AG09319 (cell line): ENCODE measurements around the gene CELF2.

Experiments used
- DNase-seq: peaks from one replicate; pipeline ENCODE4 v3.0.0-alpha.2; 2010; ENCODE audit warnings: low read depth; ENCODE audit errors: extremely low read depth
- TF ChIP-seq, protein P1 (sequence below): IDR thresholded peaks from 2 replicates; pipeline ENCODE4 v1.5.1; 2011; ENCODE audit warnings: low read depth, mild to moderate bottlenecking, inconsistent platforms, low read length, moderate library complexity

CELF2 gene

GRCh38 chr10:11229893-11230292 lies 212.2 kb downstream of the CELF2 start:
- TF ChIP-seq, protein P1, sequence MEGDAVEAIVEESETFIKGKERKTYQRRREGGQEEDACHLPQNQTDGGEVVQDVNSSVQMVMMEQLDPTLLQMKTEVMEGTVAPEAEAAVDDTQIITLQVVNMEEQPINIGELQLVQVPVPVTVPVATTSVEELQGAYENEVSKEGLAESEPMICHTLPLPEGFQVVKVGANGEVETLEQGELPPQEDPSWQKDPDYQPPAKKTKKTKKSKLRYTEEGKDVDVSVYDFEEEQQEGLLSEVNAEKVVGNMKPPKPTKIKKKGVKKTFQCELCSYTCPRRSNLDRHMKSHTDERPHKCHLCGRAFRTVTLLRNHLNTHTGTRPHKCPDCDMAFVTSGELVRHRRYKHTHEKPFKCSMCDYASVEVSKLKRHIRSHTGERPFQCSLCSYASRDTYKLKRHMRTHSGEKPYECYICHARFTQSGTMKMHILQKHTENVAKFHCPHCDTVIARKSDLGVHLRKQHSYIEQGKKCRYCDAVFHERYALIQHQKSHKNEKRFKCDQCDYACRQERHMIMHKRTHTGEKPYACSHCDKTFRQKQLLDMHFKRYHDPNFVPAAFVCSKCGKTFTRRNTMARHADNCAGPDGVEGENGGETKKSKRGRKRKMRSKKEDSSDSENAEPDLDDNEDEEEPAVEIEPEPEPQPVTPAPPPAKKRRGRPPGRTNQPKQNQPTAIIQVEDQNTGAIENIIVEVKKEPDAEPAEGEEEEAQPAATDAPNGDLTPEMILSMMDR: no peak
- no peak for DNase-seq

GRCh38 chr10:11230498-11231167 lies 213.0 kb downstream of the CELF2 start:
- DNase-seq: no peak
- TF ChIP-seq, protein P1: no peak

GRCh38 chr10:11231285-11231684 lies 213.6 kb downstream of the CELF2 start:
- DNase-seq: no peak
- TF ChIP-seq, protein P1: no peak

GRCh38 chr10:11232222-11232961 lies 214.7 kb downstream of the CELF2 start:
- no peak for DNase-seq
- TF ChIP-seq, protein P1: no peak

GRCh38 chr10:11234857-11235531 lies 217.3 kb downstream of the CELF2 start:
- TF ChIP-seq, protein P1: no peak
- no peak for DNase-seq

GRCh38 chr10:11235771-11236170 lies 218.1 kb downstream of the CELF2 start:
- DNase-seq: no peak
- TF ChIP-seq, protein P1: no peak

GRCh38 chr10:11236234-11236633 lies 218.6 kb downstream of the CELF2 start:
- no peak for DNase-seq
- TF ChIP-seq, protein P1: no peak
